Vagina (tissue), 2 donors: ENCODE measurements around the gene AKAP10. TPM values are rescaled to one million over a fixed set of nuclear protein-coding genes. Genes with fewer than 3 reads are reported as not detected.
"Not testable (repeated sequence)": the region's sequence is repeated elsewhere in the genome, so short reads cannot be mapped to it uniquely, and the experiment has no call there.

Experiments used
- DNase-seq, 2 donors: peaks; one replicate each; pipeline ENCODE4 v3.0.0-alpha.2; 2017; ENCODE audit errors: extremely low spot score in 2 of 2
- H3K27ac ChIP-seq: fragments of 200-600 bp; sonication (generic); one replicate; pipeline ENCODE4 v1.5.1; 2019
- H3K27me3 ChIP-seq: fragments of 200-600 bp; sonication (generic); one replicate; pipeline ENCODE4 v1.5.1; 2019
- H3K36me3 ChIP-seq, 2 donors: fragments of 200-600 bp; sonication (generic); one replicate each; pipeline ENCODE4 v1.5.1; 2017 to 2019
- H3K4me1 ChIP-seq: fragments of 200-600 bp; sonication (generic); one replicate; pipeline ENCODE4 v1.5.1; 2019
- H3K4me3 ChIP-seq, 2 donors: fragments of 200-600 bp; sonication (generic); 1 replicate in 1 of 2; 2 replicates in 1 of 2; pipeline ENCODE4 v1.5.1; 2016 to 2019
- H3K9me3 ChIP-seq: fragments of 200-600 bp; sonication (generic); one replicate; pipeline ENCODE4 v1.5.1; 2019
- CTCF ChIP-seq, 3 experiments: fragments of 450-650 bp in 2 of 3; fragments of 200-600 bp in 1 of 3; sonication (generic) in 1 of 3; IDR thresholded peaks; one replicate each; pipeline ENCODE4 v1.5.1; 2017 to 2019; ENCODE audit warnings: antibody characterized with exemption in 3 of 3, mild to moderate bottlenecking in 2 of 3, moderate library complexity in 2 of 3
- POLR2A ChIP-seq, 2 donors: fragments of 450-650 bp; IDR thresholded peaks; one replicate each; pipeline ENCODE4 v1.6.1; 2017; ENCODE audit warnings: antibody characterized with exemption in 2 of 2, mild to moderate bottlenecking in 2 of 2, moderate library complexity in 2 of 2
- POLR2AphosphoS5 ChIP-seq, 2 donors: sonication (generic); formaldehyde crosslinking; IDR thresholded peaks; one replicate each; pipeline ENCODE4 v1.9.0; 2017; ENCODE audit warnings: antibody characterized with exemption in 2 of 2, mild to moderate bottlenecking in 2 of 2, low read depth in 1 of 2; ENCODE audit not compliant: insufficient read depth in 1 of 2
- intact Hi-C: fragments of 100-400 bp; cut with DNase I; formaldehyde crosslinking; loops from one replicate; pipeline ENCODE4 v1.15.1; 2023
- small RNA-seq: library from RNA; depleted of rRNA; stranded (forward); fragments of <200 nt; gene quantifications from one replicate; pipeline ENCODE3, GENCODE V24; 2016
- total RNA-seq: library from RNA; depleted of rRNA; stranded (reverse); fragments of >200 nt; gene quantifications from one replicate; pipeline ENCODE4 v1.2.3, GENCODE V29; 2016

AKAP10 gene
- total RNA-seq, 1 donor from 2014 or later: 23.3 TPM

- intact Hi-C loops: no loop called here
- H3K4me1 ChIP-seq: peaks cover 17% of the 10 kb centered on the region
- H3K4me3 ChIP-seq: peak within 1 kb of the TSS; percentile 71 to 78
- H3K36me3 ChIP-seq: no peaks in the 10 kb centered on the region
- no peak for DNase-seq
- no peaks in the 10 kb centered on the region for H3K27me3 ChIP-seq
- H3K27ac ChIP-seq: peak within 1 kb of the TSS; percentile 88
- H3K9me3 ChIP-seq: no peaks in the 10 kb centered on the region
- peak in 1 of 2 donors; percentile 46 for TF ChIP-seq POLR2AphosphoS5 (IDR thresholded peaks at IDR 0.05; ENCODE audit: insufficient read depth in 1 of 2, low read depth in 1 of 2)
- no peak for TF ChIP-seq CTCF (IDR thresholded peaks at IDR 0.05)
- peak in 1 of 2 donors; percentile 85 for TF ChIP-seq POLR2A (IDR thresholded peaks at IDR 0.05)
These were observed 110.1 kb downstream of the AKAP10 start, which contains the start of gene ULK2 for GRCh38 chr17:19867329-19868078. Gene ULK2, minus strand, starts transcription at chr17:19867936. Its CDS starts 519 bp downstream, at chr17:19867417.

- Histone ChIP-seq H3K27ac (peak overlapping the region; percentile 88), H3K4me3 (peak overlapping the region; percentile 71 to 78), H3K4me1 (peaks cover 17% of the 10 kb centered on the region), H3K36me3 (no peaks in the 10 kb centered on the region), H3K9me3 (no peaks in the 10 kb centered on the region), H3K27me3 (no peaks in the 10 kb centered on the region)
- DNase-seq: no peak
- TF ChIP-seq POLR2AphosphoS5 (IDR thresholded peaks at IDR 0.05; ENCODE audit: insufficient read depth in 1 of 2, low read depth in 1 of 2): no peak
- TF ChIP-seq CTCF (IDR thresholded peaks at IDR 0.05): peak in 1 of 3 experiments; percentile 17
- no peak for TF ChIP-seq POLR2A (IDR thresholded peaks at IDR 0.05)
- intact Hi-C loops: no loop called here
These were observed 110.6 kb downstream of the AKAP10 start for GRCh38 chr17:19867079-19867328.

GRCh38 chr17:19865021-19865420, 112.6 kb downstream of the AKAP10 start:
- Histone ChIP-seq H3K27me3 (no peaks in the 10 kb centered on the region), H3K9me3 (no peaks in the 10 kb centered on the region), H3K27ac (no peak overlapping the region), H3K36me3 (no peaks in the 10 kb centered on the region), H3K4me3 (no peak overlapping the region), H3K4me1 (peaks cover 17% of the 10 kb centered on the region)
- no peak for TF ChIP-seq POLR2AphosphoS5 (IDR thresholded peaks at IDR 0.05; ENCODE audit: insufficient read depth in 1 of 2, low read depth in 1 of 2)
- TF ChIP-seq CTCF (IDR thresholded peaks at IDR 0.05): no peak
- TF ChIP-seq POLR2A (IDR thresholded peaks at IDR 0.05): no peak
- intact Hi-C loops: no loop called here
- no peak for DNase-seq

- H3K4me1 ChIP-seq, H3K4me3 ChIP-seq, H3K36me3 ChIP-seq, DNase-seq, intact Hi-C loops, H3K27me3 ChIP-seq, H3K27ac ChIP-seq, H3K9me3 ChIP-seq: not testable (repeated sequence)
These were observed 116.9 kb downstream of the AKAP10 start for GRCh38 chr17:19860647-19861177.

- Histone ChIP-seq H3K27me3 (no peaks in the 10 kb centered on the region), H3K9me3 (no peaks in the 10 kb centered on the region), H3K27ac (no peak overlapping the region), H3K36me3 (no peaks in the 10 kb centered on the region), H3K4me3 (no peak overlapping the region), H3K4me1 (no peaks in the 10 kb centered on the region)
- intact Hi-C loops: no loop called here
- no peak for TF ChIP-seq POLR2AphosphoS5 (IDR thresholded peaks at IDR 0.05; ENCODE audit: insufficient read depth in 1 of 2, low read depth in 1 of 2)
- TF ChIP-seq POLR2A (IDR thresholded peaks at IDR 0.05): no peak
- no peak for TF ChIP-seq CTCF (IDR thresholded peaks at IDR 0.05)
- no peak for DNase-seq
These were observed 120.0 kb downstream of the AKAP10 start for GRCh38 chr17:19857640-19858039.

Small RNAs within 50 kb of the gene (small RNA-seq; reads per million reads assigned to genes)
- not detected for gene AC015726.2

Other genes starting within 250 kb of the AKAP10 start
- 14.2 TPM for gene ALDH3A1, start 229.5 kb downstream of the AKAP10 start, total RNA-seq
- gene ULK2, start 109.9 kb downstream of the AKAP10 start, total RNA-seq: 25.3 TPM
- 25.3 TPM for gene SPECC1, start 31.5 kb upstream of the AKAP10 start, total RNA-seq